Measurements from ENCODE around the gene BTBD16.

Gene BTBD16

GRCh38 chr10:122265896-122266295 is 5.2 kb upstream of the BTBD16 start:
- TF ChIP-seq, protein P1, sequence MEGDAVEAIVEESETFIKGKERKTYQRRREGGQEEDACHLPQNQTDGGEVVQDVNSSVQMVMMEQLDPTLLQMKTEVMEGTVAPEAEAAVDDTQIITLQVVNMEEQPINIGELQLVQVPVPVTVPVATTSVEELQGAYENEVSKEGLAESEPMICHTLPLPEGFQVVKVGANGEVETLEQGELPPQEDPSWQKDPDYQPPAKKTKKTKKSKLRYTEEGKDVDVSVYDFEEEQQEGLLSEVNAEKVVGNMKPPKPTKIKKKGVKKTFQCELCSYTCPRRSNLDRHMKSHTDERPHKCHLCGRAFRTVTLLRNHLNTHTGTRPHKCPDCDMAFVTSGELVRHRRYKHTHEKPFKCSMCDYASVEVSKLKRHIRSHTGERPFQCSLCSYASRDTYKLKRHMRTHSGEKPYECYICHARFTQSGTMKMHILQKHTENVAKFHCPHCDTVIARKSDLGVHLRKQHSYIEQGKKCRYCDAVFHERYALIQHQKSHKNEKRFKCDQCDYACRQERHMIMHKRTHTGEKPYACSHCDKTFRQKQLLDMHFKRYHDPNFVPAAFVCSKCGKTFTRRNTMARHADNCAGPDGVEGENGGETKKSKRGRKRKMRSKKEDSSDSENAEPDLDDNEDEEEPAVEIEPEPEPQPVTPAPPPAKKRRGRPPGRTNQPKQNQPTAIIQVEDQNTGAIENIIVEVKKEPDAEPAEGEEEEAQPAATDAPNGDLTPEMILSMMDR (IDR thresholded peaks at IDR 0.05): no peak

- TF ChIP-seq, protein P1 (IDR thresholded peaks at IDR 0.05): peak; percentile 98
Measured at GRCh38 chr10:122267849-122268737, 3.0 kb upstream of the BTBD16 start.

DNA sequence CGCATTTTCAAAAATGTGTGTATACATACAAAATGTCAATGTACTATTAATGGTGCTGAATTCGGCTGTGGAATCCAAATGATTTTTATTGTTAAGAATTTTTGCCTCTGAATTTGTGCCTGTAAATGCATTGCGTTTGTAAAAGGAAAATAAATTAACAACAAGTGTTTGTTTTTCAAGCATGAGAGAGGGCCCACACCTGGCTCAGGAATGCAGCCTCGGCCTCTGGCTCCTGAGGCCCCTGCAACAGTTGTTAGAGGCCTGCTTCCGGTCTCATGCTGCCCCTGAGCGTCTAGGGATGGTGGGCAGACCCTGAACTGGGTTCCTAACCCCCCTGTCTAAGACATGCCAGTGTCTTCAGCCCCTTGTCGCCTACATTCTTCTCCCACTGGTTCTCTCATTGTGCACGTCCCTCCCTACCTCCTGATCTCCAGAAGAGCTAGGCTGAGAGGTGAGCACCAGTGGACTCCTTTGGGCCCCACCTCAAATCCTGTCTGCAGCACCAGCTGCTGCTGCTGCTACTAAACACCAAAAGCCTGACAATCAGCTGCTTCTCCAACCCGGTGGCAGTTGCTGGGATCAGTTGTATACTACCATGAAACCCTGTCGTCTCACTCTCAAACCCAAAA is 1.9 kb upstream of the BTBD16 start:
- TF ChIP-seq, protein P1 (IDR thresholded peaks at IDR 0.05): no peak

GRCh38 chr10:122273966-122274545 is 3.0 kb downstream of the BTBD16 start:
- TF ChIP-seq, protein P1 (IDR thresholded peaks at IDR 0.05): no peak

- TF ChIP-seq, protein P1 (IDR thresholded peaks at IDR 0.05): no peak
Measured at GRCh38 chr10:122276611-122277208, 5.6 kb downstream of the BTBD16 start.

- TF ChIP-seq, protein P1 (IDR thresholded peaks at IDR 0.05): no peak
Measured at GRCh38 chr10:122277526-122278136, 6.5 kb downstream of the BTBD16 start.

DNA sequence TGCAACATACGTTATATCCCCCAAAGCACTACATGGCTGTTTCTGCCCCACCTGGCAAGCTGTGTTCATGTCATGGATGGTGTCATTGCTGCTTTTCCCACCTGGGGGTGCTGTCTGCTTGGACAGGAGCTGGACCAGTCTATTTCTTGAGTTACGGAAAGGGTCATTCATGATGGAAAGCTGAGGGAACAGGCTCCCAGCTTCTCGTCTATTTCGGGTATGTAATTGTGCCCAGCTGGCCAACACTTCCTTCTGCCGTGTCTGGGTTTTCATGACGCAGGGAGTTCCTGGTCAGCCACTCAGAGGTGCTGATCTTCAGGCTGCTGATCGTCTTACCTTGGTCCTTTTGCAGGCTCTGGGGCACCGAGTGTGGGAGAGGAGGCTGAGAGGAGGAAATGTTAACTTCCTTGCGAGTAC is 8.6 kb downstream of the BTBD16 start:
- TF ChIP-seq, protein P1 (IDR thresholded peaks at IDR 0.05): peak; percentile 64
